DND-41 (cell line): Measurements from ENCODE around the gene NGRN.

Source experiments
- ATAC-seq: fragments of 200-7000 bp; cut with Tn5 transposase; 3 replicates; pipeline ENCODE4 v1.9.1; 2021; ENCODE audit warnings: low read depth; ENCODE audit not compliant: insufficient read depth
- DNase-seq: peaks from one replicate; pipeline ENCODE4 v3.0.0-alpha.2; 2020
- H2AFZ ChIP-seq: 2 replicates; pipeline ENCODE4 v1.6.0; 2012; ENCODE audit warnings: low read depth, low read length
- H3K27ac ChIP-seq: 2 replicates; pipeline ENCODE4 v1.5.1; 2012; ENCODE audit warnings: low read length, inconsistent platforms
- H3K27me3 ChIP-seq: fragments of 200-600 bp; sonication (generic); 2 replicates; pipeline ENCODE4 v1.6.0; 2012; ENCODE audit warnings: low read length, mild to moderate bottlenecking, inconsistent platforms; ENCODE audit not compliant: insufficient read depth, poor library complexity
- H3K36me3 ChIP-seq: 2 replicates; pipeline ENCODE4 v1.5.1; 2012; ENCODE audit warnings: low read length, inconsistent platforms; ENCODE audit not compliant: insufficient read depth
- H3K4me1 ChIP-seq: 2 replicates; pipeline ENCODE4 v1.5.1; 2012; ENCODE audit warnings: mild to moderate bottlenecking, low read length; ENCODE audit not compliant: insufficient read depth
- H3K4me2 ChIP-seq: 2 replicates; pipeline ENCODE4 v1.6.0; 2012; ENCODE audit warnings: mild to moderate bottlenecking, moderate library complexity, low read length, inconsistent platforms; ENCODE audit not compliant: insufficient read depth
- H3K4me3 ChIP-seq, 2 experiments: fragments of 200-600 bp in 1 of 2; shearing (Covaris generic) in 1 of 2; 2 replicates each; pipeline ENCODE4 v1.5.1; 2012 to 2016; ENCODE audit warnings: inconsistent platforms in 2 of 2, low read length in 2 of 2, mild to moderate bottlenecking in 2 of 2, low read depth in 1 of 2, moderate library complexity in 1 of 2
- H3K79me2 ChIP-seq: 2 replicates; pipeline ENCODE4 v1.6.0; 2012; ENCODE audit warnings: low read length, inconsistent platforms; ENCODE audit not compliant: insufficient read depth
- H3K9ac ChIP-seq: 2 replicates; pipeline ENCODE4 v1.6.0; 2012; ENCODE audit warnings: low read depth, mild to moderate bottlenecking, inconsistent platforms, low read length, moderate library complexity
- H3K9me3 ChIP-seq: 2 replicates; pipeline ENCODE4 v1.5.1; 2012; ENCODE audit warnings: low read length, moderate library complexity, mild to moderate bottlenecking, inconsistent platforms; ENCODE audit not compliant: insufficient read depth, severe bottlenecking
- H4K20me1 ChIP-seq: 2 replicates; pipeline ENCODE4 v1.6.0; 2012; ENCODE audit warnings: low read length; ENCODE audit not compliant: insufficient read depth
- EZH2 ChIP-seq: IDR thresholded peaks from 3 replicates; pipeline ENCODE4 v1.6.1; 2012; ENCODE audit warnings: borderline replicate concordance, low read depth, mild to moderate bottlenecking, moderate library complexity, low read length, inconsistent platforms; ENCODE audit not compliant: severe bottlenecking
- TF ChIP-seq, protein P1 (sequence below): IDR thresholded peaks from 2 replicates; pipeline ENCODE4 v1.5.1; 2012; ENCODE audit warnings: borderline replicate concordance, low read length, moderate library complexity, mild to moderate bottlenecking; ENCODE audit not compliant: poor library complexity, severe bottlenecking; ENCODE audit errors: extremely low read depth

NGRN gene

DNA sequence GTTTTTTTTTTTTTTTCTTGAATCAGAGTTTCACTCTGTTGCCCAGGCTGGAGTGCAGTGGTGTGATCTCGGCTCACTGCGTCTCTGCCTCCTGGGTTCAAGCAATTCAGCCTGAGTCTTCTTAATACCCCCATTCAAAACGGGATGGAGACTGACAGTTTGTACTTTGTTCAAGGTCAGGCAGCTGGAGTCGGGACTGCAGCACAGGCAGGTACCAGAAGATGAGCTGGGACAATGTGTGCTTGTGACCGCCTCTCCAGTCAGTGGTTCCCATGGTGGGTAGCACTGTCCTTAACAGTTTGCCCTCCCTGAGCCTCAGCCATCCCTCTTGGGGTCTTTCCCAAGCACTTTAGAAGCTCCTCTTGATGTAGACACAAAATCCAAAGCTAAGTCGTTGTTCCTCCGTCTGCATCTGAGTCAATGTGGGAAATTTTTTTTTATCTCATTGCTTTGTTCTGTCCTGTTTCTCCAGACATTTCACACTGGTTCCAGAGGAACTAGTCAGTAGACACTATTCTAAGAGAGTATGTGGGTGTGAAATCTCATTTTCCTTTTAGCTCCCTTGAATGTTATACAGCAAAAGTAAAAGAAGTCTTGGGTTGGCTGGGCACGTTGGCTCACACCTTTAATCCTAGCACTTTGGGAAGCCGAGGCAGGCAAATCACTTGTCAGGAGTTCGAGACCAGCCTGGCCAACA lies 21.4 kb upstream of the NGRN start:
- no peak for ATAC-seq
- H3K36me3 ChIP-seq = no peaks in the 10 kb centered on the region
- H3K9ac ChIP-seq = no peak overlapping the region
- no peak overlapping the region for H3K27ac ChIP-seq
- no peak overlapping the region for H3K4me3 ChIP-seq
- no peak for TF ChIP-seq EZH2
- TF ChIP-seq, protein P1, sequence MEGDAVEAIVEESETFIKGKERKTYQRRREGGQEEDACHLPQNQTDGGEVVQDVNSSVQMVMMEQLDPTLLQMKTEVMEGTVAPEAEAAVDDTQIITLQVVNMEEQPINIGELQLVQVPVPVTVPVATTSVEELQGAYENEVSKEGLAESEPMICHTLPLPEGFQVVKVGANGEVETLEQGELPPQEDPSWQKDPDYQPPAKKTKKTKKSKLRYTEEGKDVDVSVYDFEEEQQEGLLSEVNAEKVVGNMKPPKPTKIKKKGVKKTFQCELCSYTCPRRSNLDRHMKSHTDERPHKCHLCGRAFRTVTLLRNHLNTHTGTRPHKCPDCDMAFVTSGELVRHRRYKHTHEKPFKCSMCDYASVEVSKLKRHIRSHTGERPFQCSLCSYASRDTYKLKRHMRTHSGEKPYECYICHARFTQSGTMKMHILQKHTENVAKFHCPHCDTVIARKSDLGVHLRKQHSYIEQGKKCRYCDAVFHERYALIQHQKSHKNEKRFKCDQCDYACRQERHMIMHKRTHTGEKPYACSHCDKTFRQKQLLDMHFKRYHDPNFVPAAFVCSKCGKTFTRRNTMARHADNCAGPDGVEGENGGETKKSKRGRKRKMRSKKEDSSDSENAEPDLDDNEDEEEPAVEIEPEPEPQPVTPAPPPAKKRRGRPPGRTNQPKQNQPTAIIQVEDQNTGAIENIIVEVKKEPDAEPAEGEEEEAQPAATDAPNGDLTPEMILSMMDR = no peak
- no peaks in the 10 kb centered on the region for H3K27me3 ChIP-seq
- no peaks in the 10 kb centered on the region for H4K20me1 ChIP-seq
- no peak overlapping the region for H2AFZ ChIP-seq
- no peaks in the 10 kb centered on the region for H3K4me1 ChIP-seq
- no peak overlapping the region for H3K4me2 ChIP-seq
- DNase-seq = no peak
- no peaks in the 10 kb centered on the region for H3K9me3 ChIP-seq
- H3K79me2 ChIP-seq = no peaks in the 10 kb centered on the region

DNA sequence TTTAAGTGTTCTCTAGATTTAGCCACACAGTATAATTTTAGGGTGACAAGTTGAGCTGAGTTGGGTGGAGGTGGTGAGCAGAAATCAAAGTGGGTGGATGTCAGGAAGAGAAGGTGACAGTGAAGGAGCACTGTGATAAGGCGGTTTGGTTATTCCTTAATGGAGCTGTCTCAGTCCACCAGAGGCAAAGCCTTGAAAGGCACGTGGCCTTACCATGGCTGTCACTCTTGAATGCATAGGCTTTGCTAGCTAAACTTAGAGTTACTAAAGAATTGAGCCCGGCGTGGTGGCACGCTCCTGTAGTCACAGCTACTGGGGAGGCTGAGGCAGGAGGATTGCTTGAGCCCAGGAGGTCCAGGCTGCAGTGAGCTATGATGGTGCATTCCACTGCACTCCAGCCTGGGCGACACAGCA lies 16.7 kb upstream of the NGRN start:
- ATAC-seq (no peak), DNase-seq (no peak)
- H3K79me2 ChIP-seq = no peaks in the 10 kb centered on the region
- TF ChIP-seq, protein P1 = no peak
- no peak for TF ChIP-seq EZH2
- no peaks in the 10 kb centered on the region for H3K9me3 ChIP-seq
- no peaks in the 10 kb centered on the region for H3K36me3 ChIP-seq
- H3K9ac ChIP-seq = no peak overlapping the region
- H3K4me3 ChIP-seq = no peak overlapping the region
- no peak overlapping the region for H3K4me2 ChIP-seq
- no peak overlapping the region for H3K27ac ChIP-seq
- H3K27me3 ChIP-seq = no peaks in the 10 kb centered on the region
- H3K4me1 ChIP-seq = no peaks in the 10 kb centered on the region
- no peaks in the 10 kb centered on the region for H4K20me1 ChIP-seq
- no peak overlapping the region for H2AFZ ChIP-seq

DNA sequence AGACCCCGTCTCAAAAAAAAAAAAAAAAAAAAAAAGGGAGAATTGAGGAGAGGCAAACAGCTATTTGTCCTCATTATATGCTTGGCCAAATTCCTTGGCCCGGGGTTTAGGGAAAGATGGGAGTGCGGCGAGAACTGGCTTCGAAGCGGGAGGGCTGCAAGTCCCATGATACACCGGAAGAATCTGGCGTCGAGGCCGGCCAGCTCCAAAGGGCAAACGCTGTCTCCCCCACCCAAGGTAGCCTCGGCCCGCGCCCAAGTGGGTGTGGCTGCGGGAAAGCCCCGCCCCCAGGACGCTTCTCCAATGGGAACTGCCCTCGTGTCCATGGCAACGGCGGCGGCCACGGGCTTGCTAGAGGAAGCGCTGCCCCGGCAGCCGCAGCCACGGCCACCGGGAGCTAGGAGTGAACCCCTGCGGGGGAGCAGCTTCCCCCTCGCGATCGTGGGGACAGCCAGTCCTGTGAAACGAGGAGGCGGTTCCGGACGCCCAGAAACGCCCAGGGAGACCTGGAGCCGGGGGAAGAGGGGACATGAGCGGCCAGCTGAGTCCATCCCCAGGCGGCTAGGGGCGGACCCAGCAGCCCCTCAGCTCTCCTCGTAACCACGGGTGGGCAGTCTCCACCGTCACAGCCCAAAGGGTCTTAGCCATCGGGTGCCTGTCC lies 16.1 kb upstream of the NGRN start, which contains the start of gene TTLL13:
Gene TTLL13, plus strand, starts transcription at position 354 of the 661 bp plus-strand sequence. CDS start 1,075 bp downstream, outside the sequence.
- Histone ChIP-seq H3K9ac (no peak within 1 kb of the TSS), H3K4me2 (no peak within 1 kb of the TSS), H4K20me1 (no peaks in the 10 kb centered on the region), H3K27ac (no peak within 1 kb of the TSS), H3K36me3 (no peaks in the 10 kb centered on the region), H3K4me3 (no peak within 1 kb of the TSS), H3K27me3 (no peaks in the 10 kb centered on the region), H3K79me2 (no peaks in the 10 kb centered on the region), H2AFZ (no peak within 1 kb of the TSS), H3K4me1 (no peaks in the 10 kb centered on the region), H3K9me3 (no peaks in the 10 kb centered on the region)
- DNase-seq (peak; percentile 68), ATAC-seq (peak; percentile 67; the same call in 2 of the 3 replicates)
- TF ChIP-seq EZH2 = no peak
- TF ChIP-seq, protein P1 = no peak
